ENCODE data around the gene COL9A3.

COL9A3 gene

DNA sequence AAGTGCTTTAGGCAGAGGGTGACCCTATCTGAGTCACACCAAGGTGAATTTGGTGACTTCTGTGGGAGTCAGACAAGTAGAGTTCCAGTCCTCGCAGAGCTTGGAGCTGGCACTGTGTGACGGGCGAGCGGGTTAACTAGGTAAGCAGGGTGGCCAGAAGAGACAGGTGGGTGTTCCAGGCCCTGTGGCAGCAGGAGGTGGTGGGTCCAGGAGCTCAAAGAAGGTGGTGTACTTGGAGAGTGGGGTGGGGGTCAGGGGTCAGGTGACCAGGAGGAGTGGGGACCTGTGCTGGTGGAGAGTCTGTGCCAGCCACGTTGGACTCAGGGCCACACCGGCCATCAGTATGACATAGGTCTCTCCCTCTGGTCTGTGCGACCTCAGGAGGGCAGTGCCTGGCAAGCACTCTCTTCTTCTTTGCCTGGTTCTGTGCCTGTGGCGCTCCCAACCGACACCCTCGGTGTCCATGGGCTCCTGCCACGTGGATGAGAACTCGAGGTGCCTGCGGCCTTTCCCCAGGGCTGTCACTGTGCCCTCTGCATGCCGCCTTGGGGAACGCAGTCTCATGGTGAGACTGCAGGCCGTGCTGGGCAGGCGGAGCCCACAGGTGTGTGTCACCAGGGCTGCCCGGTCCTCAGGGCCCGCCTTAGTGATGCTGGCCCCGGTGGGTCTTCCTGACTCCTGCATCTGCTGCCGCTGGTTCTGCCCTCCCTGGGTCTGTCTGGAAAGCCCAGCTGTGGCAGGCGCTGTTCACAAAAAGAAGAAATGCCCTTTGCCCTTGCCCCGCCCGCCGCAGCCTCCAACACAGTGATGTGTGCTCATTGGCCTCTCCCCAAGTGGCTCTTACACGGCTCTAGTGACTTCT, 18.9 kb upstream of the COL9A3 start:
- DNase-seq, result no peak

DNA sequence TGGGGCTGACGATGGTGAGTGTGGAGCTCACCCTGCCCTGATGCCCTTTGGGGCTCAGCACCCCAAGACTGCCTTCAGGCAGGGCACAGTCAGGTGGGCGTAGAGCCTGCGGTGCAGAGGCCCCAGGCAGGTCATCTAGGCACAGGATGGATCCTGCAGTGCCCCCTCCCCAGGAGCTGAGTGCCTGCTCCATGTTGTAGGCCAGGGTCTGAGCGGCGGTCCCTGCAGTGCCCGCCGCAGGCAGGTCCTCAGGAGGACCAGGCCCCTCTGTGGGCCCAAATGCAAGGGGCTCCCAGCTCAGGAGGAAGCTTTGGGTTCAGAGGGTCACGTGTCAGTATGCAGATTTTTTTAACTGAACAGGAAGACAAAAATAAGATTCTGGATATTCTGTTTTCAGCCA, 17.8 kb upstream of the COL9A3 start:
- no peak for DNase-seq

DNA sequence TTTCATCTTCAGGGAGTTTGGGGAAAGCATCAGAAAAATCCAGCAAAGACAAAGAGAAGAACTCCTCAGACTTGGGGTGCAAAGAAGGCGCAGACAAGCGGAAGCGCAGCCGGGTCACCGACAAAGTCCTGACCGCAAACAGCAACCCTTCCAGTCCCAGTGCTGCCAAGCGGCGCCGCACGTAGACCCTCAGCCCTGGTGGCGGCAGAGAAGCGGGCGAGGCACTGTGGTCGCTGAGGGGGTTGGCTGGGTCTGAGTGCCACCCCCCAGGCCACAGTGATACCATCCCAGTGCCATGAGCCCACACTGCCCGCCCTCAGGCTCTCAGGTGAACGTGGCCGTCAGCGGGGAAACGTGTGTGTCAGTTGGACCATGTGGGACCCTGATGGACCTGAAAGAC, 17.4 kb upstream of the COL9A3 start:
- DNase-seq, result no peak

- DNase-seq, result no peak
Measured at GRCh38 chr20:62799873-62800272, 17.0 kb upstream of the COL9A3 start.

- no peak for DNase-seq
Measured at GRCh38 chr20:62800314-62801259, 16.3 kb upstream of the COL9A3 start.

GRCh38 chr20:62801284-62802010, 15.4 kb upstream of the COL9A3 start:
- no peak for DNase-seq

DNA sequence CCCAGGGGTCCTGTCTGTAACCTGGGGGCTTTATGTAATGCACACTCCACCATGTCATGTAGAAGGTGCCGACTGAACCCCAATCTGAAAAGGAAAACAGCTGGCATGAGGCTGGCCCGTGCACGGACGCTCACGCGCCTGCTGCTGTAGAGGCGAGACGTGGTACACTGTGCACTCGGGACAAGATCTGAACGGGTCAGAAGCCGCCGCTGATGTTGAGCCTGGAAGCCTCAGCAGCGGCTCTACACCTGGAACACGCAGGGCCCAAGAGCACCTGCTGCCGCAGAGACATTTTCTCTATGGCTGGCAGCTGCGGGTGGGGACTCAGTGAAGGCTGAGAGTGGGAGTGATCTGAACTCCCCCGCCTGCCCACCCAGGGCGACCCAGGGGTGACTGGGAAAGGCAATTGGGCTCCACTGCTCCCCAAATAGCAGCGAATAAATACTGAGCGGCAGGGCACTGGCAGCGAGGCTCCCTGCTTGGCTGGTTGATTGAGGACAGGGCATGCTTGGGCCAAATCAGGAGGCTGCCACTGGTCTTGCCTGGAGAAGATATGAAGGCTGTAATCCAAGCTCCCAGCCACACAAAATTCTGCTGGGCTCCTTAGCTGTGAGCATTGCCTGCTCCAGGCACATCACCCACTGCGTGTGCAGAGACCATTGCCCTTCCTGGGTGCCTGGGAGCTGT, 14.7 kb upstream of the COL9A3 start:
- DNase-seq, result no peak

DNA sequence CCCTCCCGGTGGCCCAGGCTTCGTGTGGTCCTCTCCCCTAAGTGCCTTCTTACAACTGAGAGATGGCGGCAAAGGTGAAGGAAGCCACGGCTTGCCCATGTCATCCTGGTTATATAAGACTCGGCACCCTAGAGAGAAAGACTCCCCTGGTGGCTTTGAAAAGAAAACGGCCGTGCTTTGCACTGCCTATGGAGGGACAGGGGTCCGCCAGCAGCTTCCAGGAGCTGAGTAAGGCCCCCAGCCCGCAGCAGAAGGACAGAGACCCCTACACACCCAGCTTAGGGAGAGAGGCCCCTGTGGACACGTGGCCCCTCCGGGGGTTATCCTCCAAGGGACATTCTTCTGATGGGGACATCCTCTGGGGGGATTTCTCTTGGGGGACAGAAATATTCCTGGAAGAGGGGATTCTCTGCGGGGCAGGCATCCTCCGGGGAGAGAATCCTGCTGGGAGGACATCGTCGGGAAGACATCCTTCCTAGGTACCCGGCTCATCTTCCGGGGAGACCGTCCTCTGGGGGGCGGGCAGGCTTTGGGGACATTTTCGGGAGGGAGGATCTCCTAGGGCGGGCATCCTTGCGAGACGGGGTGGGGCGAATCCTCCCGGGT, 12.7 kb upstream of the COL9A3 start:
- no peak for DNase-seq

GRCh38 chr20:62804627-62805154, 12.2 kb upstream of the COL9A3 start, which contains the start of gene OGFR:
TSS of gene OGFR (plus strand) at chr20:62804835. CDS start at chr20:62804860, 25 bp downstream.
- DNase-seq, result peak; percentile 60 to 62

DNA sequence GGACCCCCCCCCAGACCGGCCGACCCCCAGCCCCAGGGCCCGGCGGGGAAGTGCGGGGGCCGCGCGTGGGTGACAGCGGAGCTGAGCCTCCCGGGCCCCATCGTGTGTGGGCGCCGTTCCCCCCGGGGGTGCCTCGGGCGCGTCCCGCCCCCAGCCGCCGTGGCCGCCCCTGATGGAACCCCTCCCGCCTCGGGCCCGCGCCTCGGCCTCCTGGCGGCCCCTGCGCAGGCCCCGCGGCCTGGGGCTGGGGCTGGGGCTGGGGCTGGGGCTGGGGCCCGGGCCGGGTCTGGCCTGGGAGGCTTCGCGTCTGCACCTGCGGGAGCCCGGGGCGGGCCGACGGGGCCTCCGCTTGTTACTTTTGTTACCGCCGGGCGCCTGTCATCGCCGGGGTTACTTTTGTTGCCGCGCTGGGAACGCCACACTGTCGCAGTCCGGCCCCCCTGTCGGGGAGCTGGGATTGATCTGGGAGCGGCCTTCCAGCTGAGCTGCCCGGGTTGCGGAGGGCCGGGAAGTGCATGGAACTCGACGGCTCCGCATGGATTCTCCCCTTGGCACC, 11.6 kb upstream of the COL9A3 start:
- no peak for DNase-seq

- no peak for DNase-seq
Measured at GRCh38 chr20:62805711-62806382, 11.0 kb upstream of the COL9A3 start.

GRCh38 chr20:62806383-62807050, 10.3 kb upstream of the COL9A3 start:
- no peak for DNase-seq

- no peak for DNase-seq
Measured at GRCh38 chr20:62807444-62808210, 9.2 kb upstream of the COL9A3 start.

DNA sequence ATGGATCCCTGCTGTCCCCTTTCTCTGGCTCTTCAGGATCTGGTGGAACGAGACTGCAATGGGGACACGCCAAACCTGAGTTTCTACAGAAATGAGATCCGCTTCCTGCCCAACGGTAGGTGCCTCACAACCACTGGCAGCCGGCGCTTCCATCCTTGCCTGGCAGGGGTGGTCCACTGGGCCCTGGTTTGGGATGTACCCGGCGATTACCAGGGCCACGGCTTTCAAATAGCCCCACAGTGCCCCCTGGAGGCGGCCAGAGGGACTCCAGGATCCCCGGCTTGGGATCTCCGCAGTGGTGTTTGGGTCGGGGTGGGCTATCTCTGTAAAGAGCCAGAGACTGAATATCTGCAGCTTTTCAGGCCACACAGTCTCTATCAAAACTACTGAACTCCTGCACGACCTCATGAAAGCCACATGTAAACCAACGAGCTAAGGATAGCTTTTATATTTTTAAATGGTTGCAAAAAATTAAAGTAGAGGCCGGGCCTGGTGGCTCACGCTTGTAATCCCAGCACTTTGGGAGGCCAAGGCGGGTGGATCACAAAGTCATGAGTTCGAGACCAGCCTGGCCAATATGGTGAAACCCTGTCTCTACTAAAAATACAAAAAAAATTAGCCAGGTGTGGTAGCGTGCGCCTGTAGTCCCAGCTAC, 8.5 kb upstream of the COL9A3 start:
- DNase-seq, result peak; percentile 76 to 78

GRCh38 chr20:62809530-62810428, 7.1 kb upstream of the COL9A3 start:
- no peak for DNase-seq

GRCh38 chr20:62811320-62811719, 5.5 kb upstream of the COL9A3 start:
- no peak for DNase-seq

DNA sequence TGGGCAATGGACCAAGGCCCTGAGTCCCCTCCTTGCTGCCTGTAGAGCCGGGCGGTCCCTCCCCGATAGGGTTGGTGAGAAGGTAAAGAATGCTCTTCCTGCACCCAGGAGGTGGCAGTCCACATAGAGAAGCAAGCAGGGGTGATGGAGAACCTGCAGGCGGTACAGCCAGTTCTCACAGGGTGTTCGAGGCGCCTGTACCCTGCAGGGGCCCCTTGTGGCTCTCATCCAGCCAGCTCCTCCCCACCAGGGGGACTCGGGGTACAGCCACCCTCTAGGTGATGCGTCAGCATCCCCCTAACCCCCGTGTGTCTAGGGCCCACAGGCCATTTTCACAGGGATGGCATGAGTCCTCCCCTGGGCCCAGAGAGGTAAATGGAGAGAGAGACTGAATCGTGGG, 5.1 kb upstream of the COL9A3 start:
- DNase-seq, result no peak

All from stimulated activated CD4-positive, alpha-beta T cell treated with anti-CD3 and anti-CD28 coated beads, Interleukin-2, amount 100 ng/mL, for 48 hours (primary cell).